ENCODE results near the gene PFDN4. TPM values are rescaled to one million over a fixed set of nuclear protein-coding genes. Genes with fewer than 3 reads are reported as not detected.
A peak's percentile ranks its signal among the peaks of the same experiment; 100 is the strongest.

The PFDN4 gene
- total and polyA plus RNA-seq, 2 of the 13 experiments (the other 11 are each of a cell fraction or from before 2014, with no cell fraction given): 59.8 to 227 TPM

GRCh38 chr20:54207743-54208547 lies at the start of gene PFDN4 (continued):
- TF ChIP-seq ZNF280D (CRISPR knock-in tag; IDR thresholded peaks at IDR 0.05) (no peak; the same call in 1 of the 2 replicates), RBM39 (IDR thresholded peaks at IDR 0.05; ENCODE audit: low read depth, low read length, poor library complexity, severe bottlenecking) (peak; percentile 99), HNRNPUL1 (IDR thresholded peaks at IDR 0.05; ENCODE audit: low read depth, low read length) (no peak), ZNF230 (CRISPR knock-in tag; IDR thresholded peaks at IDR 0.05) (no peak), PPARG (CRISPR knock-in tag; conservative IDR thresholded peaks at IDR 0.05) (peak; percentile 75; the same call in 1 of the 2 replicates), BORCS8-MEF2B (CRISPR knock-in tag; IDR thresholded peaks at IDR 0.05) (peak; percentile 59; the same call in 1 of the 2 replicates), ZNF605 (CRISPR knock-in tag; IDR thresholded peaks at IDR 0.05) (no peak), ZNF576 (CRISPR knock-in tag; IDR thresholded peaks at IDR 0.05) (peak; percentile 37; the same call in 1 of the 2 replicates), U2AF2 (IDR thresholded peaks at IDR 0.05; ENCODE audit: low read depth, low read length) (peak; percentile 82; the same call in 1 of the 2 replicates), PHB2 (IDR thresholded peaks at IDR 0.05; ENCODE audit: partially characterized antibody) (no peak), ZNF232 (CRISPR knock-in tag; IDR thresholded peaks at IDR 0.05; ENCODE audit: borderline replicate concordance) (no peak; the same call in 1 of the 2 replicates), ZNF782 (CRISPR knock-in tag; IDR thresholded peaks at IDR 0.05; ENCODE audit: borderline replicate concordance) (peak; percentile 57), CCDC6 (CRISPR knock-in tag; IDR thresholded peaks at IDR 0.05) (peak; percentile 84; the same call in 1 of the 2 replicates), ZNF792 (CRISPR knock-in tag; IDR thresholded peaks at IDR 0.05) (peak; percentile 87; the same call in 1 of the 2 replicates), ZFY (CRISPR knock-in tag; IDR thresholded peaks at IDR 0.05) (peak; percentile 99), ZBTB40 (IDR thresholded peaks at IDR 0.05) (no peak), ZBTB40 (CRISPR knock-in tag; IDR thresholded peaks at IDR 0.05) (peak; percentile 82)
